GM19025 (cell line): ENCODE data around the gene SLX9.
"Not testable (repeated sequence)": the region's sequence is repeated elsewhere in the genome, so short reads cannot be mapped to it uniquely, and the experiment has no call there.

Source experiments
- ATAC-seq: cut with Tn5 transposase; IDR thresholded peaks from one replicate; pipeline ENCODE4 v1.9.1; 2021; ENCODE audit warnings: mild to moderate bottlenecking, low read depth, moderate library complexity; ENCODE audit not compliant: unreplicated experiment

Gene SLX9

GRCh38 chr21:44901391-44902074 is 38.3 kb upstream of the SLX9 start:
- ATAC-seq, result no peak

DNA sequence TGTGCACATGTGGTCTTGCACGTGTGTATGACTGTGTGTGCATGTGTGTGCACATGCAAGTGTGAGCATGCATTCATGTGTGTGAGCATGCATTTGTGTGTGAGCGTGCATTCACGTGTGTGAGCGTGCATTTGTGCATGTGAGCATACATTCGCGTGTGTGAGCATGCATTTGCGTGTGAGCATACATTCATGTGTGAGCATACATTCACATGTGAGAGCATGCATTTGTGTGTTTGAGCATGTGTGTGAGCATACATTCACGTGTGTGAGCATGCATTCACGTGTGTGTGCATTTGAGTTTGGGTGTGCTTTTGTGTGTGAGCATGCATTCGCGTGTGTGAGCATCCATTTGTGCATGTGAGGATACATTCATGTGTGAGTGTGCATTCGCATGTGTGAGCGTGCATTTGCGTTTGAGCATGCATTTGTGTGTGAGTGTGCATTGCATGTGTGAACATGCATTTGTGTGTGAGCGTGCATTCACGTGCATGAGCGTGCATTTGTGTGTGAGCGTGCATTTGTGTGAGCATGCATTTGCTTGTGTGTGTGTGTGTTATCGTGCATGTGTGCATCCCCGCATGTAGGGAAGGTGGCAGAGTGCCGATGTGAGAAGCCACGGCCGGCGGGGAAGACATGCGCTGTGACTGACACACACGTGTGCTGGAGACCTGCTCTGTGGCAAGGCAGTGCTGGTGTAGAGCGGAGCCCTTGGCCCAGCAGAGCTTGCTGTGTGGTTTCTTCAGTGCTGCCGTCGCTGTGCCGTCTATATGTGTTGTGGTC is 37.4 kb upstream of the SLX9 start:
- no peak for ATAC-seq

- no peak for ATAC-seq
These were observed 36.7 kb upstream of the SLX9 start for GRCh38 chr21:44903050-44903685.

- no peak for ATAC-seq
These were observed 36.1 kb upstream of the SLX9 start for GRCh38 chr21:44903689-44904088.

DNA sequence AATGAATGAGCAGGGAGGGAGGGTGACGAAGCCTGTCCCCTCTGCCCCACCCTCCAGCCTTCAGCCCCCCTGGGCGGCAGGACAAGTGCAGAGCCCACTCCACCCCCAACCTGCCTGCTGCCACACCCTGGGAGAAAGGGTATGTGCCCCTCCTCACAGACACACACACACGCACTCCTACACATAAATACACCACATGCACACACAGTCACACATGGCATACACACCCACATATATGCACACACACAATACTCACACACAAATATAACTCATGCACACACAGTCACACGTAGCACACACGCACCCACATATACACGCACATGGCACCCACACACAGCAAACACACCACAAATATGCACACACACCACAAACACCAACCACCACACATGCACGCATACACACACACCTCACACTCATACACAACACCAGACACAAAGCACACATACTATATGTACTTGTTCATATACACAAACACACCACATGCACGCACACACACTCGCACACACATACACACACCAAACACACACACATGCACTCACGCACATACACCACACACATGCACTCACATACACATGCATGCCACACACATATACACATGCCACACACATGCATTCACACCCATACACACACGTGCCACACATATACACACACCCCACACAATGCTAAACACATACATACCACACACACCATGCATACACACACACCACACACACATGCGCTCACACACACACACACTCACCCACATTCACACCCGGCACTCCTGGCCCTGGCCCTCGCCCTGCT is 35.5 kb upstream of the SLX9 start:
- ATAC-seq, result no peak

GRCh38 chr21:44905016-44905727 is 34.7 kb upstream of the SLX9 start:
- no peak for ATAC-seq

- no peak for ATAC-seq
These were observed 34.1 kb upstream of the SLX9 start for GRCh38 chr21:44905728-44906090.

DNA sequence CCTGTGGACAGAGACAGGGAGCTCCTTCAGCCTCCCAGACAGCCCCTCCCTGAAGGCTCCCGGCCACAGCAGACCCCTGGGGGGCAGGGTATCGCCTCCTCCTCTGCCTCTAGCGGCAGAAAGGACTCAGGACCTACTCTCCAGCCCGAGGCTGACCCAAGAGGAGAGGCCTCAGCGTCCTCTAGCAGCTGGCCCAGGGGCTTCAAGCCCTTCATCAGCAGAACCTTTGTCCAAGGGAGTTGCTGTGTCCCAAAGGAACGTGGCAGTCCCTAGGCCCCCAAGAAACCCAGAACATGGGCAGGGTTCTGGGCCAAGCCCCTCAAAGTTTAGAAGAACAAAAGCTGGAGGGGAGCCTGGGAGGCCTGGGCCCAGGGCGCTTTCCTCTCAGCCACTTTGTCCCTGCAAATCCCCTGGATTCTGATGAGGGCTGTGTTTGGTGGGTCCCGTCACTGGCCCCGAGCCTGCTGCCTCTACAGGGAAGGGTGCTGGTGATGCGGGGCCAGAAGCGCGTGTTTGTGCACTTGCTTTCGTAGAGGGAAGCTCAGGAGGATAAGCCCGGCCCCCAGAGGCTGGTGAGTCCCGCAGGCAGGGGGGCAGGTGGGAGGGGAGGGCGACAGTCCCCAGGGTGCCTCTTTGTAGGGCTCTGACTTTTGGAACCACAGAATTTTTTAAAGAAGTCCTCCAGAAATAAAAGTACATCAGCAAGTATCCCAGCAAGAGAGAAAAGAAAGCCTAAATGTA is 32.4 kb upstream of the SLX9 start:
- no peak for ATAC-seq

DNA sequence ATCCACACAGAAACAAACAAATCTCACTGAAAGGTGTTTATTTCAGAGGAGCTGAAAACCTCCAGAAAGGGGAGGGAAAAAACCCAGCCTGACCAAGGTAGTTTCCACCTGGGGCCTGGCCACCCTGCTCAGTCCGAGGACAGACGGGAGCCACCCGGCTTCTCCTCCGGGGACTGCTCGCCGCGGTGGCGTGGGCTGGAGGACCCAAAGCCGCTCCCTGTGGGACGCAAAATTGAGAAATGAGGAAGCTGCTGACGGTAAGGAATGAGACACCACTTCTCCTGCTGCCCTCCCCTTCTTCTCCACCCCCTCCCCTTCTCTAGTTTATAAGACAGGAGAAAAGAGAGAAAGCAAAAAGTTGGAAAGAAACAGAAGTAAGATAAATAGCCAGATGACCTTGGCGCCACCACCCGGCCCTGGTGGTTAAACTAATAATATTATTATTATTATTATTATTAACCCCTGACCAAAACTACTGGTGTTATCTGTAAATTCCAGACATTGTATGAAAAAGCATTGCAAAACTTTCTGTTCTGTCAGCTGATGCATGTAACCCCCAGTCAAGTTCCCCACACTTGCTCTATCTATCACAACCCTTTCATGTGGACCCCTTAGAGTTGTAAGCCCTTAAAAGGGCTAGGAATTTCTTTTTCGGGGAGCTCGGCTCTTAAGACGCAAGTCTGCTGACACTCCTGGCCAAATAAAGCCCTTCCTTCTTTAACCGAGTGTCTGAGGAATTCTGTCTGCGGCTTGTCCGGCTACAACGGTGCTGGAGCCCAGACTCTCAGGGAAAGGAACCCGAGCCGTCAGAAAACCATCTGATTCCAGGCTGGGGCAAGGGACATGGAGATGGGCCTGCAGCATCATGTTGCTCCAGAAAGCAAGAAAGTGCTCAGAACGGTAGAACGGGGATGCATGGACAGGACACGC is 31.6 kb upstream of the SLX9 start:
- ATAC-seq, result no peak

DNA sequence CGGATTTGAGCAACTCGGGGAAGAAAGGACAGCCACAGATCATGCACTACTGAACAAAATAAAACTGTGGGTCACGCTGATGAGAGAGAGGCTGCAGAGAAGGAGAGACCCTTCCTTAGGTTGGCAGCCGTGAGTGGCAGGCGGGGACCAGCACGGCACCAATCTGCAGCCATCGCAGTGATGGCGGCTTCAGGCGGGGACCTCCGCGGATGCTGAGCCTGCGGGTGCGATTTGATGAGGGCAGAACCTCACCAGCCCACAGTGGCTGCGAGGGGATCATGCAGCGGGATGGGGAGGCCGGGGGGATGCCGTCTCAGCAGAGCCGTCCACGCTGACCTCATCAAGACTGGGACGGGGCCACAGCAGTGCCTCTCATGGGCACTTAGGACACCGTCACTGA is 30.9 kb upstream of the SLX9 start:
- ATAC-seq, result no peak

- ATAC-seq, result no peak
These were observed 30.1 kb upstream of the SLX9 start for GRCh38 chr21:44909719-44910118.

GRCh38 chr21:44910229-44911067 is 29.4 kb upstream of the SLX9 start:
- ATAC-seq, result no peak

GRCh38 chr21:44911068-44911383 is 28.8 kb upstream of the SLX9 start:
- ATAC-seq, result no peak

- ATAC-seq, result no peak
These were observed 28.3 kb upstream of the SLX9 start for GRCh38 chr21:44911384-44912157.

DNA sequence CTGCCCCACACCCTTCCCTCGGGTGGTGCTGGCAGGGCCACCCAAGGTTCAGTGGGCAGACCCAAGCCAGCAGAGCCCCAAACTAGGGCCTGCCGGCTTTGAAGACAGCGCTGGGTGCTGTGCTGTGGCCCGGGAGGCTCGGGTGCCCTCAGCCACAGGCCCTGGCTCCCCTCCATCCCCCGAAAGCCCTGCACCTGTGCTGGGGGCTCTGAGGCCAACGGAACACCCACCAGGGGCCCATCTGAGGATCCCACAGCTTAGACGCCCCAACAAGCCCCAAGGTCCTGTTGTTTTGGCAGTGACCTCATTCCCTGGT is 27.7 kb upstream of the SLX9 start:
- no peak for ATAC-seq

DNA sequence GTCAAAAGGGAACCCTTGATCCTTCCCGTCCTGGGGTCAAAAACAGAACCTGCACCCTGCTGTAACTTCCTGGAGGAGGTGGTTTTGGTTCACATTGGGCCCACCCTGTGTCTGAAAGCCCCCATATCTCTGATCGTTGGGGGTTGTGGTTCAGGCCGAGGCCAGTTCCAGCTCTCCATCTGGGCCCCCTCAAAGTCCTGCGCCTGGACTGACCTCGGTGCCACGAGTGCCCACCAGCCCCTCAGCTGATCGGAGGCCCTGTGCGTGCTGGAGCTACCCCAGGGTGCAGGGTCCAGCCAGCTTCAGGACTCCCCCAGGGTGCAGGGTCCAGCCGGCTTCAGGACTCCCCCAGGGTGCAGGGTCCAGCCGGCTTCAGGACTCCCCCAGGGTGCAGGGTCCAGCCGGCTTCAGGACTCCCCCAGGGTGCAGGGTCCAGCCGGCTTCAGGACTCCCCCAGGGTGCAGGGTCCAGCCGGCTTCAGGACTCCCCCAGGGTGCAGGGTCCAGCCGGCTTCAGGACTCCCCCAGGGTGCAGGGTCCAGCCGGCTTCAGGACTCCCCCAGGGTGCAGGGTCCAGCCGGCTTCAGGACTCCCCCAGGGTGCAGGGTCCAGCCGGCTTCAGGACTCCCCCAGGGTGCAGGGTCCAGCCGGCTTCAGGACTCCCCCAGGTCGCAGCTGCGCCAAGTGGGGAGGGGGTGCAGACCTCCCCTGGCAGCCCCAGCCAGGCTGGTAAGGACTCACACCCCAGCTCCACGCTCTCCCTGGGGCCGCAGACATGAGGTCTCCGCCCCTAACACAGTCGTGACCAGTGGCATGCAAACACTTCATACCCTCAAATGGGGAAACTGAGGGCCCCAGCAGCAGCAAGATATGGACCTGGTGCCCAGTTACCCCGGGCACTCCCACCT is 27.1 kb upstream of the SLX9 start:
- ATAC-seq, result not testable (repeated sequence)
